GM12801 (cell line): ENCODE measurements around the gene THSD7B.

Experiments used
- TF ChIP-seq, protein P1 (sequence below): IDR thresholded peaks from one replicate; pipeline ENCODE4 v1.5.1; 2011; ENCODE audit warnings: control low read depth; ENCODE audit not compliant: insufficient read length; ENCODE audit errors: extremely low read depth

The THSD7B gene

DNA sequence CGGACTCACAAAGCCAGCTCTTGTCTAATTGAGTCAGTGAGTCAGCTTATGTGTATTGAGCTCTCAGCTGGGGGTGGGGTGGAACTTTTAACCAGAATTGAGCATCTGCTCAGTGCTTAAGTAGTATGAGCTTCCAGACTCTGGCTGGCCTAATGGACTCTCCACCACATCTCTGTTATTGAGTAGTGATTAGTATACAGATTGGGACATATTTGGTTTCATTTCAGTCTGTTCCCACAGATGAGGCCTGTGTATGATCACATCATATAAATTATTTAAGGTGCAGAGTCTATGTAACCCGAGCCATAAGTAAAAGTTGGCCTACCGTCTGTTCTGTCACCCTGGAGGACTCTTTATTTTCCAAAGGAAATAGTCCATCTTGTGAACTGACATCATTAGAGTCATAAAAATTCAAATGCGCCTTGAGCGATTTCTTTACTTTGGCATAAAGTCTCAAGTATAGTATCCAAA, 152.1 kb downstream of the THSD7B start:
- TF ChIP-seq, protein P1, sequence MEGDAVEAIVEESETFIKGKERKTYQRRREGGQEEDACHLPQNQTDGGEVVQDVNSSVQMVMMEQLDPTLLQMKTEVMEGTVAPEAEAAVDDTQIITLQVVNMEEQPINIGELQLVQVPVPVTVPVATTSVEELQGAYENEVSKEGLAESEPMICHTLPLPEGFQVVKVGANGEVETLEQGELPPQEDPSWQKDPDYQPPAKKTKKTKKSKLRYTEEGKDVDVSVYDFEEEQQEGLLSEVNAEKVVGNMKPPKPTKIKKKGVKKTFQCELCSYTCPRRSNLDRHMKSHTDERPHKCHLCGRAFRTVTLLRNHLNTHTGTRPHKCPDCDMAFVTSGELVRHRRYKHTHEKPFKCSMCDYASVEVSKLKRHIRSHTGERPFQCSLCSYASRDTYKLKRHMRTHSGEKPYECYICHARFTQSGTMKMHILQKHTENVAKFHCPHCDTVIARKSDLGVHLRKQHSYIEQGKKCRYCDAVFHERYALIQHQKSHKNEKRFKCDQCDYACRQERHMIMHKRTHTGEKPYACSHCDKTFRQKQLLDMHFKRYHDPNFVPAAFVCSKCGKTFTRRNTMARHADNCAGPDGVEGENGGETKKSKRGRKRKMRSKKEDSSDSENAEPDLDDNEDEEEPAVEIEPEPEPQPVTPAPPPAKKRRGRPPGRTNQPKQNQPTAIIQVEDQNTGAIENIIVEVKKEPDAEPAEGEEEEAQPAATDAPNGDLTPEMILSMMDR: no peak

DNA sequence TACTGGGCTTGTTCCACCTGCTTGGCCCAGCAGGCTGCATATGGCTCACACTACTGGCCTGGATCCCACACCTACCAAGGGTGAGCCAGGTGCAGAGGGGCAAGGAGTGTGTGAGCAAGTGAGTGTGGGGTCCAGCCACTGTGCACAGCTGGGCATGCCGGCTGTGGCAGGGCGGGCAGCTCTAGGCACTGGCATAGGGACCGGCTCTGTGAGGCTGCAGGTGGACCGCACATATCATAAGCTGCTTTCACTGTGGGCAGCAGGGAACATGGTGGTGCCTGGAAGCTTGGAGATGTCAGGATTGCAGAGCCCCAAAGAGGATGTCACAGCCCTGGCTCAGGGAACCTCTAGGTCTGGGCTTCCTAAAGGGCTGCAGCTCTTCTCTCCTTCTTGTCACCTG, 154.3 kb downstream of the THSD7B start:
- TF ChIP-seq, protein P1: no peak

DNA sequence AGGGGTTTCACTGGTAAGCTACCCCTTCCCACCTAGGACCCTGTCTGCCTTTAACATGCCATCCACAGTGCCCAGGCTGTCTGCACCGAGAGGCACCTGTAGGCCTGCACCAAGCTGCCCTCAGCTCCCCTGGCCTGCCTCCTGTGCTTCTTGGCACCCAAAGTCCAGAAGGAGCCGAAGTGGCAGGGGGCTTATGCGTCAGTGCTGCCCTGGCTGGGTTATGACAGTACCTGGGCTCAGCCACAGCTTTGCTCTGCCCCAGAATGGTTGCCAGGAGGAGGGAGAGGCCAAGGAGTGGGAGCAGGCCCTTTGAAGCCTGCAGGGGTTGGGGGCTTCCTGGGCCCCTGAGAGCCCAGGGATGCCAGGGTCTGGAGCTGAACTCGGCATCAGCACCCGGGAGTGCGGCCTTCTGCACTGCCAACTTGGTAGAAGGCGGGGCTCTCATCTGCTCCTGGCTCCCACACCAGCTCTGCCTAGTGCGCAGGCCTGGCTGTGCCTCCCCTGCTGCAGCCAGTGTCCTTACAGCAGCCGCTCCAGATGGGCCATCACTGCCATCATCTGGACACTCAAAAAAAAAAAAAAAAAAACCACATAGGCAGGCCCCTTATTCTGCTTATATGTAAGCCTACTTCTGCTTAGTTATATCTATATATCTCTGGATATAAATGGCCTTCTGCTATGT, 155.4 kb downstream of the THSD7B start:
- TF ChIP-seq, protein P1: no peak

DNA sequence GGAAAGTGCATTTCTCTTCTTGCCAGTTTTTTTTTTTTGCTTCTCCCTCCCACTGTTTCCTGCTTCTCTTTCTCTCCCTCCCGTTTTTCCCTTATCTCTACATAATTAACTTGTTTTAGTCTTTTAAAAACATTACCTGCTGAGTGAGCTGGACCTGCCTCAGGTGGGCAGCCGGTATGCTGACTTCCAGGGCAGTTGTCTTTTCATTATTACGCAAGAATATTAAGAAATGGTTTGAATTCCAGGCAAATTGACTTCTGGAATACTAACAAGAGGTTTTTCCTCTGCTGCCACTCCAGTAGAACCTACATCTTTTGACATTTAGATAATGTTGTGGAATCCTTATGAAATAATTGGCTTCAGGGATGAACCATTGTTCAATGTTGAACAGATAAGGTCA, 161.8 kb downstream of the THSD7B start:
- TF ChIP-seq, protein P1: no peak

DNA sequence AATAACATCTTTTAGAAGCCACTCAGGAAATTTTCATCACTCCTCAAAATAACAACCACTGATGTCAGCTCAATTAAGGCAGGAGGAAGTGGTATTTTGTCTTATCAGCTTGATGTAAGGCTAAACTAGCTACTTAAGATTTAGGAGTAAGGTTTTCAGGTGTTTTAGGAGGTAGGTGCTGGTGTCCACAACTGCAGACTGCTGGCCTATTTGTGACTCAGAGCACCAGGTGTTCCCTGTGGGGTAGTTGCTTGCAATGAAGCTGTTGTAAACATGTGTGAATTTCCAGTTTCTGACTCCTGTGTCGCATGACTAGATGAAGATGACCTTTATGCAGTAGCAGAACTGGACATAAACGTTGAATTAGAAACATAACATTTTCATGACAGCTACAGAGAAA, 164.2 kb downstream of the THSD7B start:
- TF ChIP-seq, protein P1: no peak

DNA sequence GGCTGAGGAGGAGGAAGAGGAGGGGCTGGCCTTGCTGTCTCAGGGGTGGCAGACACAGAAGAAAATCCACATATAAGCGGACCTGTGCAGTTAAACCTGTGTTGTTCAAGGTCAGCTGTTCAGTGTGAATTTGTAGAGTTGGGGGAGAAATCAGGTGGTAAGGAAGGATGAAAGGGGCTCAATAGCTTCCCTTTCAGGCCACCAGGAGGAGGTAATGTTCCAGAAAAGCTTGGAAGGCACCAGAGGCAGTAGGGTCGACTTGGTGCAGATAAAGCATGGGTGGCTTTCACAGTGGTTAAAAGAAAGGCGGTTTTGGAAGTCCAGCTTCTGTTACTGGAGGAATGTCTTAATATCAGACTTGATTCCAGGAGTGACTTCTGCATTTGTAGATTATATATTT, 167.4 kb downstream of the THSD7B start:
- TF ChIP-seq, protein P1: no peak

DNA sequence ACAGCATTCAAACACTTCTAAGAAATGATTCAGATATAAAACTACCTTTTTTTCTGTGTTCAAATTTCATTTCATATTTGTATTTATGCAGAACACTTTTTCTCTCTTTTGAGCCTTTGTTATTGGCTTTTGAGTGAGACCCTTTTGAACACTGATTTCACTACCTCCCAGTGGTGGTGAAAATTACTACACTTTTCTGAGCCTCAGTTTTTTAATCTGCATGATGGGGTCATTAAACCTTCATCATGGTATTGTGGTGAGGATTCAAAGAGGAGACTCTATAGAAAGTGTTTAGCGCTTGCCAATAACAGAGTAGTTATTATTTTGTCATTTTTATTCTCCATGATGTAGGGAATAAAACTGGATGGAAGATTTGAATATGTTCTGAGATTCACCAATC, 169.8 kb downstream of the THSD7B start:
- TF ChIP-seq, protein P1: no peak
